GM21526 (cell line): ENCODE measurements around the gene COL23A1.
"Not testable (repeated sequence)": the region's sequence is repeated elsewhere in the genome, so short reads cannot be mapped to it uniquely, and the experiment has no call there.

ENCODE experiments used
- ATAC-seq: cut with Tn5 transposase; IDR thresholded peaks from one replicate; pipeline ENCODE4 v1.9.1; 2021; ENCODE audit warnings: moderate library complexity; ENCODE audit not compliant: unreplicated experiment, low FRiP score

Gene COL23A1

DNA sequence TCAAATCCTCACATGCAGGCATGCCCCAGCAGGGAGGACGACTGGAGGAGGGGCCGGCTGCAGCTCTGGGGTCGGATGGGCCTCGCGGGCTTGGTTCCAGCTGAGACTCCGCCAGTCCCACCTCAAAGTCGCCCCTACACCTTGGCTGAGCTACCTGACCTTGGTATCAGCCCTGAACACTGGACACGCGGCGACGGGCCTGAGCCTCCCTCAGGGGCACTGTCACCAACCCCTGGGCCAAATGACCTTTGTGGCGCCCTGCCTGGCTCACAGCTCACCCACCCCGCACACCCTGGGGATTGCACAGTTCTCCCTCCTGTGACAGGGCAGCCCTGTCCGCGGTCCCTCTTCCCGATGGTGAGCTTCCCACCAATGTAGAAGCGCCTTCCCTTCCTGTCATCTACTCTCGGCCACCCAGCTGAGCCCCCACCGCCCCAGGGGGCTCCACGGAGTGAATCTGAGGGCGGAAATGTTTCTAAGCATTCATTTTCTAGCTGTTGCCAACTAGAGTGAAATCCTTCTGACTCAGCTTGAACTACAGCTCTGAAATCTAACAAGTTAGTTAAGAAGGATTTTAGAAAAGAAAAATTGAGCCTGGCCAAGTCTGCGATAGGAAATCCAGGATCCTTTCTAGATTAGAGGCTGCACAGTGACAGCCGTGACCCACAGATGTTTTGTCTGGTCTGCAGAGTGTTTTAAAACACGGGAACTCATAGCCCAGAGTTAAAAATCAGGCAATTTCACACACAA is 218.7 kb downstream of the COL23A1 start:
- no peak for ATAC-seq

DNA sequence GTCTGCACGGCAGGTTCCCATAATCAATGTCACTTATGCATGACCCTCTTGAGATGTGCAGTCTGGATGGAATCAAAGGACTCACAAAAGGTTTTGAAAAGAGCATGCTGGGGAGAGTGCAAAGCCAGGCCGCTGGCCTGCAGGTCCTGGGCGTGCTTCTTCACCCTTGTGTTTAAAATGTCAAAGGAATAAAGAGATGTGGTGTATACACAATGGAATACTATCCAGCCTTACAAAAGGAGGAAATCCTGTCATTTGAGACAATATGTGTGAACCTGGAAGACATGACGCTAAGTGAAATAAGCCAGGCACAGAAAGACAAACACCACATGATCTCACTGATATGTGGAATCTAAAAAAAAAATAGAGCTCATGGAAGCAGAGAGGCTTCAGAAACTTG is 220.1 kb downstream of the COL23A1 start:
- no peak for ATAC-seq

DNA sequence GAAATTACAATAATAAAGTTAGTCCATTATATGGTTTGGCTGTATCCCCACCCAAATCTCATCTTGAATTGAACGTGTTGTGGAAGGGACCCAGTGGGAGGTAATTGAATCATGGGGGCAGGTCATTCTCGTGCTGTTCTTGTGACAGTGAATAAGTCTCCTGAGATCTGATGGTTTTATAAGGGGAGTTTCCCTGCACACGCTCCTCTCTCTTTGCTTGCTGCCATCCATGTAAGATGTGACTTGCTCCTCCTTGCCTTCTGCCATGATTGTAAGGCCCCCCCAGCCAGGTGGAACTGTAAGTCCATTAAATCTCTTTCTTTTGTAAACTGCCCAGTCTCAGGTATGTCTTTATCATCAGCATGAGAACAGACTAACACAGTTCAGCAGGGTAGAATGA is 220.7 kb downstream of the COL23A1 start:
- ATAC-seq = not testable (repeated sequence)

DNA sequence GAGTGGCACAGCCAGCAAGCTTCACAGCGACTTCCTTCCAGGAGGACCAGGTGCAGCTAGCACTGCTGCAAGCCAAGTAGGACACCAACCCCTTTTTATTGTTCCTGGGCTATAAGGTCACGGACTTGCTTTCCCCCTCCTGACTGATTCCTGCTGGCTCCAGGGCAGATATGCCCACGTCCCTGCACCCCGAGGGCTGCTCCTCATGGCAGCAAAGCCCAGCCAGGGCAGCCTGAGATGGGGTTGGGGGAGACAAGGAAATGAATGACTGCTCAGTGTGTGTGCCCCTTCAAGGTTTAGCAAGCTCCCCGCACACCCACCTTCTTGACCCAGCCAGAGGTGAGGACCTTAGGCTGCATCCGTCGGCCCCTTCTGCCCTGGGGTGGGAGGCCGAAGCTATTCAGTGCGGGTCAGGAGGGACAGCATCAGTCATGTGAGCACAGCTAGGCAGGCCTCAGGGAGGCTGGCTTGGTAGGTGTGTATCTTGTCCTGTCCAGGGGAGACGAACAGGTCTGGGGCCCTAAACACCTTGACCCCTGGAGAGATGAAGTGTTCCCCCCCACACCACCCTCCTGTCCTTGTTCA is 221.4 kb downstream of the COL23A1 start:
- no peak for ATAC-seq

DNA sequence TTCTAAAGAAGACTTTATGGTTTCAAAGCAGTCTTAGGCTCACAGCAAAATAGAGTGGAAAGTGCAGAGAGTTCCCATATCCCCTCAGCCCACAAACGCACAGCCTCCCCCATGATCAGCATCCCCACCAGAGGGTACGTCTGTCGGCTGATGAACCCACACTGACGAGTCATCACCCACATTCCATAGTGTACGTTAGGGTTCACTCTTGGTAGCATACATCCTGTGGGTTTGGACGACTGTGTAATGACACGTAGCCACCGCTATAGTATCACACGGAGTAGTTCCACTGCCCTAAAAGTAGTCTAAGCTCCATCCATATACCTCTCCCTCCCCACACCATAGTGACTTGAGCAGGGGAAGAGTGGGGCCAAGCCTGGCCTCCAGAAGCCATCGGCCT is 221.9 kb downstream of the COL23A1 start:
- no peak for ATAC-seq

DNA sequence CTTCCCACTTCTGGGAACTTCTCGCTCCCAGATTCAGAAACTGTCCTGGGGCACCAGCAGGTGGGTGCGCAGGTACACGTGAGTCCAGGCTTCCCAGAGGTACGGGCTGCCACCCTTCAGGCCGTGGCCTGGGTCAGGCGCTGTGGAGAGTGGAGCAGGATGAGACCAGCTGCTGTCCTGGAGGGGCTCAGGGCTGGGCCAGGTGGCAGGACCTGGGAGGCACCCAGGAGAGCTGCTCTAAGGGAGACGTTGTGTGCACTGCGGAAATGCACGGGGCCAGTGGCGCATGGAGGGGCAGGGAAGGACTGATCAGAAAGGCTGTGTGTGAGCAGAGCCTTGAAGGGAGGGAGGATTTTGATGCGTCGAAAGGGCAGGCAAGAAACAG is 222.5 kb downstream of the COL23A1 start:
- no peak for ATAC-seq

DNA sequence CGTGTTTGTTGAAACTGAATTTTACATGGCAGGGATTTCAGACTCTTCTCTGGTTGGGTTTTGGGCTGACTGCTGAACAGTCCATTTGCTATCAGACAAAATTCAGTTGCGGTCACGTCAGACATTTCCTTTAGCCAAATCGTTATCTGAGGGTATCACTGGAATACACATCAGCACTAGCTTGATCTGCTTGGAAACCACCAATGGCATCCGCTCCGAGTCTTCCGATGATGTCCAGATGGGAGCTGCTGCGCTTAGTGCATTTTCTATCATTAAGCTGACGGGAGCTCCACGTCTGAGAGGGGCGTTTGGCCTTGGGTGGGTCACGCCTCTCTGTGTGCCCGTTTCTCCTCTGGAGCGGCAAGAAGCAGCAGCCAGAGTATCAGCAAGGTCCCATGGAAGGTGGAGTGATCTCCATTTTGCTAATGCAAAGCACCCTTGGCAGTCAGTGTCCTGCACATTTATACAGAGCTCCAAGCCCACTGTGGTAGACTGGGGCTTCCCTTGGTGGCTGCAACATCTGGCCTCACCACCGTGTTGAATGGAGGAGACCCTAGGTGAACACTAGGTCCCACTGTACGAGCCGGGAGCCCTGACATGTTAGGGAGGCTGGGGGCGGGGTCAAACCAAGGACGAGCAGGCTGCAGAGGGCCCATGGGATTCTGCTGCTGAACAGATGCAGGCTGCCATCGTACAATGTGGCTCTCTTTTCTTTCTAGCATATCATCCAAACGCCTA is 223.0 kb downstream of the COL23A1 start:
- no peak for ATAC-seq

DNA sequence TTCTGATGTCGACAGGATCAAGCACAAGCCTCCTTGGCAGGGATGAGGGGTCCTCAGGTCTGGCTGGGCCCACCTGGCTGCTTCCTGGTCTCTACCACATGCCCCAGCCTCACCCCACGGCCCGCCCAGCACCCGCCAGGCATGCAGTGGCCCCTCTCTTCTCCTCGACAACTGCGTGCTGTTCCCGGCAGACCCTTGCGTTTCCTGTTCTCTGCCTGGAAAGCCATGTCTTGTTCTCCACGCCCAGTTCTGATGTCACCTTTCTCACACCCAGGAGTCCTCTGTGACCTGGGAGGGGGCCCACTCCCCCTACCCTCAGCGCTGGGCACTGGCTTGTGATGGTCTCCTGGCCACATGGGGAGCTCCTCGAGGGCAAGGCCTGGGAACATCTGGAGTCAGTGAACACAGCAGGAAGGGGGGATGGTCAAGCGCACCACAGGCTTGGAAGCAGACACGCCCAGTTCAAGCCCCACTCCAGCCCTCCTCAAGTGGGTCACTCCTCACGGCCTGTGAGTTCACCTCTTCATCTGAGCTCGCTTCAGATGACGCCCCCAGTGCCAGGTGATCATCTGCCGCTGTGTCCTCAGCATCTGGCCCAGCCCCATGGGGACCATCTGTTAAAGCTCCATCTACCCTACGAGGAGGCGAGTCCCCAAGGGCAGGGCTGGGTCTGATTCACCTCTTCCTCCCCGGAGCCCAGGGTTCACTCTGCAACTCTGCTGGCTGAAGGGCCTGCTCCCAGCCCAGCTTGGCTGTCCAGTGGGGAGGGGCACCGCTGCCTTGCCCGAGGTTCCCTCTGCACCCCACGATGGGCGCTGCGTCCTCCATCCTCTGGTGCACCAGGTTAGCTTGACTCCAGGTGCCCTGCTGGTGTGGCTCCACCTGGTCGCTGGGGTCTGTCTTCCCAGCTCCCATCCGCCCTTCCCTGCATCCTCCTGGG is 224.4 kb downstream of the COL23A1 start:
- no peak for ATAC-seq

DNA sequence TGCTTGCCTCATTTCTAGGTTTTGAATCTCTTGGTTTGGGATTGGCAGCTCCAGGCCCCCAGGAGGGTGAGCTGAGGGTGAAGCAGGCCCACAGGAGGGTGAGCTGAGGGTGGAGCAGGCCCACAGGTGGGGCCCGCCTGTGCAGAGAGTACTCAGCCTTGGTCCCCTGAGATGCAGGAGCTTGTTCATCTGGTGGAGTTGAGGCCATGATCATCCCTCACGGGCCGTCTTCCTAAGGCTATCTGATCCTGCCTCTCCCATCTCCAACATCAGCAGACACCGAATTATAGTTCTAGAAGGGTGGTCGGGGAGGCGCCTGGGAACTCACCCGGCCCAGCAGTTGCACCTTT is 225.9 kb downstream of the COL23A1 start:
- no peak for ATAC-seq

DNA sequence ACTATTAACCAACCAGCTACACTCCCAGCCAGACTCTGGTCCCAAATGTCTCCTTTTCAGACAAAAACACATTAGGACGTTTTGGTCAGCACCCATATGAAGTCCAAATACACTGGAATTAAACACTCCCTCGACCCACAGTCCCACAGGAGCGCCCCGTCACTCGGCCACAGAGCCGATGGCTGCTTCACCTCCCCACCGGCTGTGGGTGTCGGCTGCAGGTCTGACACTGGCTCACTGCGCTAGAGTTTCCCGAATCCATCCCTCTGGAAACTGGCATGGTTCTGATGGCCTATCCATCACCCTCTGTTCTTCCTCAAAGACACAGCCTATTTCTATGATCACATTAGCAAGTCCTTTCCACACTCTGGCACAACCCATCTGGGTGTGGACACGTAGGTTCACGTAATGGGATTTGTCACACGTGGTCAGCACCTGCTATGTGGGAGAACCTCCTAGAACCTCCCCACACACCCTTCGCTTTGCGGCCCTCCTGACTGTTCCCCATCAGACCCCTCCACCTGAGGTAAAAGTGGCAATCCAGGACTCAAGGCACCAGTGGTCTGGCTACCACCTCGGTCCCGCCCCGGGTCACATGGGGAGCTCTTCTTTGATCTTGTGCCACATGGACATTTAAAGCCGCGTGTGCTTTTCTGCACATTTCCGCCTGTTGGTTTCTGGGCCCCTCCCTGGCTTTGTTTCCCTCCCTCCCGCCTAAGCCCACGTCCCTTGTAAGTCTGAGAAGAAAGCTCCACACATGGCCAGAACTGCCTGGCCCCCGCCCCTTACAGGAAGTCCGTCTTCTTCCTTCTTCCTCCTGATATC is 226.5 kb downstream of the COL23A1 start:
- ATAC-seq = no peak

DNA sequence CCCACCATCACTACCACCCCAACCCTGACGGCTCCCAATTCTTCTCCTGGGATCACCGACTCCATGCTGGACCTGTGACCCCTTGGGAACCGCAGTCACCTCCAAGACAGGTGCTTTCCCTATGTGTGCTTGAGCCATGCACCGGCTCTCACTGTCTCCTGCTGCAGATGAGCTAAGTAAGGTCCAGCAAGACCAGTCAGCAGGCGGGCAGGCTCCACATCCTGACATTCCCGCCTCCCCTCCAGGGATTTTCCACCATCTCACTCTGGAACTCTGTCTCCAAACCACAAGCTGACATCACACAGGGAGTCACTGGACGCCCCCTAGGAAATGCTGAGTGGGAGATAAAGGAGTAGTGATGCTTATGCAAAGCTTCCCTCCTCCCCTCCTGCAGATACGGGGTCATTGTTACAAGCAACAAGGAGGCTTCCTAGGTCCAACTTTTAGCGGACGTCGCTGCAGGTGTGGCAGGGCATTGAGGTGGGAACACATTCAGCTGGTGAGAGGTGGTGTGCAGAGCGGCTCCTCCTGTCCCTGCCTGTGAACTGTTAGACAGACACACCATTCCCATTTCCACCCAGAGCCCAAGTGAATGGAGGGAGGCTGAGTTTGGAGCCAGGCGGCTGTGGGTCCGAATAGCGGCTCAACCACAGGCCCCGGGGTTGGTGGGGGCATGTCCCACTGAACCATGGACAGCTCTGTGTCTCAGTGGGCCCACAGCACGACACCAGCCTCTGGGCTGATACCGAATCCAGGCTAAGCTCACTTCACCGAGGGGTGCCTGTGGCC is 228.3 kb downstream of the COL23A1 start:
- no peak for ATAC-seq

DNA sequence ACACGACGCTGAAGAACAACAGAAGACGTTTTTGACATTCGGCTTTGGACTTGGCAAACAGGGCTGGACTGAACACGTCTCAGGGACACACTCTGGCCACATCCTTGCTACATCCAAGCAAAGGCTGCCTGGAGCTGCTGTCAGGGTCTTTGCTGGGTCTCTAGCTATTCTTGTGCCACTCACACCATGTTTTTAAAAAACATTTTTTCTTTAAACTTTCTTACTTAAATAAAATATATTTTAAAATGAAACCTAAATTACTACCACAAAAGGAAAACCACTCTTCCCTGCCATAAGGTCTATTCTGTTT is 229.3 kb downstream of the COL23A1 start:
- ATAC-seq = no peak

DNA sequence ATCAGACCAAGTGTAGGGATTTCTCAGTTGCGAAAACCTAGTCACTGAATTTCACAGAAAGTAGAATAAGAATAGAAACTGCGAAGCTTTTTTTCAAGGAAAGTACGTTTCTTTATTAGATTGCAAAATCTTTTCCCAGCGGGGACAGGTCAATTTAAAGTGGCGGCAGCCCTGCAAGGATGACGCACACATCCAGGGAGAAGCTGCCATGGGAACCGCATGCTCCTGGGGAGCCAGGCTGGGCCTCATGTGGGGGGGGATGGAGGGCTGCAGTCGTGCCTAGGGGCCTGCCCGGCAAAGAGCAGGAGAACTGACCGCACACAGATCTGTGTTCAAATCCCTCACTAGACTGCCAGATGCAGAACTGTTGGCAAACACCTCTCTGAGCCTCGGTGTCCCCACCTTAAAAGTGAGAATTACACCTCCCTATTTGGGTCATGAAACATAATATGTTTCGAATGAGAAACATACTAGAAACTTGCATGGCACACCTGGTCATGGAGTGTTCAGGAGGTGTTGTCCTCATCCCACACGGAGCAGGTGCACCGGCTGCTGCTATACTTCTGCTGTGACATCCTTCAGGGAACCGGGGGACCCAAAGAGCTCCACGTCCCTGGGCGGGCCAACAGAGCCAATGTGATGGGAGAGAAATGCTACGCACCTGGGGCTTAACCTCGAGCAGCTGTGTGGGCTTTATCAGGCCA is 229.8 kb downstream of the COL23A1 start:
- ATAC-seq = no peak

DNA sequence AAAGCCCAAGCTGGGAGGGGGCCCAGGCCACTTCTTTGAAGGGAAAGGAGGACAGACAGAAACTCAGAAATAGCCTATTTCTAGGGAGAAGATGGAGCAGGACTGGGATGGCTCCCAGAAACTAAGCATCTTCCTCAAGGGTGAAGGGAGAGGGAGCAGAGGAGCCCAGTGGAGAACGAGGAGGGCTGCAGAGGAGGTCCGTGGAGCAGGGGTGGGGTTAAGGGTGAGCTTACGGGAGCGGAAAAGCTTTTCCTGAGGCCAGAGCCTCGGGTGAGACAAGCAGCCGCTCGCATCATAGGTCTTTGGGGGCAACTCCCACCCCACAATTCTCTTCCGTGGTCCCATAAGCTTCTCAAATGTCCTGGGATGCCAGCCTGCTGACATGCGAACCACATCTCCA is 230.5 kb downstream of the COL23A1 start:
- ATAC-seq = no peak

DNA sequence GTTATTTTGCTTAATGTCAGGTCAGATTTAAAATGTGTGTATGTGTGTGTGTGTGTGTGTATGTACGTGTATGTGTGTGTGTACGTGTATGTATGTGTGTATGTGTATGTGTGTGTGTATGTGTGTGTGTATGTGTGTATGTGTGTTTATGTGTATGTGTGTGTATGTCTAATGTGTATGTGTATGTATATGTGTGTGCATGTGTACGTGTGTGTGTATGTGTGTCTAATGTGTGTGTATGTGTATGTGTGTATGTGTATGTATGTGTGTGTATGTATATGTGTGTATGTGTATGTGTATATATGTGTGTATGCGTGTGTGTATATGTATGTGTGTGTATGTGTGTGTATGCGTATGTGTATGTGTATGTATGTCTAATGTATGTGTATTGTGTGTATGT is 232.5 kb downstream of the COL23A1 start:
- ATAC-seq = no peak

DNA sequence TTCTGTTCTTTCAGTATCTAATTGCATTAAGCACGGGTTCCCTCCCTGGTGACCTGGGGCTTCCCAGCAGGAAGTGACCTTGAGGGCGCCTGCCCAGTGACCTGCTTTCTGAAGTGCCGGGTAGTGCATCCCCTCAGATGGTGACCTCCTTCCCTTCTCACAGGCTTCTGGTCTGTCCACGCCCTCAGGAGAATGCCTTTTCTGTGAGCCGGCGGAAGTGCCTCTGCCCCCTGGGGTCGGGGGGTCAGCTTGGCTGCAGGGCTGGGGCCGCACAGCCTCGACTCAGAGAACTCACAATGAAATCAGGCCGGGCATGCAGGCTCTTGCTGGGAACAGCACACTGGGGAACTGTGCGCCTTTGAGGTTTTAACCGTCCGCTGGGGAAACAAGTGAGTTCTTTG is 233.1 kb downstream of the COL23A1 start:
- ATAC-seq = no peak

DNA sequence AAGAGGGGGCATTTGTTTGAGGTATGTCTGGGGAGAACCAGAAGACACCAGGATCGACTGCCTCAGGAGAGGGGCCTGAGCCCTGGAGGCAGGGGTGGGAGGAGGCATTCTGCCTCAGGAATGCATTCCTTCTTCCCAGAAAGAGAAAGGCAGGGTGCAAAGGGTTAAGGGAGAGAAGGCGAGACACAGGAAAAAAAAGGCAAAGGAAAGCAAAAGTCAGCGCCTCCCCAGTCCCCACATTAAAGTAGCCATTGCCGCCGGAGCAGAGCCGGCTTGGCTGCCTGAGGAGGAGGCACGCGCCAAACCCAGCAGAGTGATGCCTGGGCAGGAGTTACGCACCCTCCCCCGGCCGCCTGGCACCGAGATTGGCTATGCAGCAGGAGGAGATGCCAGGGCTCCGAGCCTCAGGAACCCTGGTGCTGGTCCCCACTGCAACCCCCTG is 233.7 kb downstream of the COL23A1 start:
- no peak for ATAC-seq

DNA sequence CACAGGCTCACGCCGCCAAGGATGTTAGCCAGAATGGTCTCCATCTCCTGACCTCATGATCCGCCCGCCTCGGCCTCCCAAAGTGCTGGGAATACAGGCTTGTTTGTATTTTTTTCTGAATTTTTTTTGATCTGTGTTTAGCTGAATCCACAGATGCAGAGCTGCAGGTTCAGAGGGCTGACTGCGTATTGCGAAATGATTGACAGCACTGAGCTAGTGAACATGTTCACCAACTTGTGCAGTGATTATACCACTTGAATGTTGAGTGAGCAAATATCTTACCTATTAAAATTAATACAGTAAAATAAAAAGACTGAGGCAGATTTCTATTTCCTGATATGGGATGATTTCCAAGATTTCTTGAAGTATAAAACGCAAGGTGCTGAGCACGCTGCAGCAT is 234.5 kb downstream of the COL23A1 start:
- no peak for ATAC-seq

DNA sequence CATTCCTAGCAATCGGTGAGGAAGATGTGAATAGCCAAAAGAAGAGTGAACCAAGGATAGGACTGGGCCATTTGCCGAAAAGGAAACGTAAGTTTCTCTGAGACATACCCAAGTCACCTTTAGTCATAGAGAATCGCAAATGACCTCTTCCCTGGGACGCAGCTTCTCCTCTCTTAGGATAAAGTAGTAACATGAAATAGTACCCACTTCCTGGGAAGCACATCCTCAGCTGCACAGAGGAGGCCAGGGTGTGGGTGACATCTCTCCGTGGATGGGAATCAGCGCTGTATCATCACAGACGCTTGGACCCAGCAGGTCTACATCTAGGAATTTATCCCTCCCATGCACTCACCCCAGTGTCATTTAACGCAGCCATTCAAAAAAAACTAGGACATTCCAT is 236.7 kb downstream of the COL23A1 start:
- ATAC-seq = no peak
